GM12873 (cell line): ENCODE results near the gene PGA3.

Source experiments
- CTCF ChIP-seq: IDR thresholded peaks from 2 replicates; pipeline ENCODE4 v1.5.1; 2012; ENCODE audit warnings: low read depth, mild to moderate bottlenecking, moderate library complexity, low read length, control low read depth; ENCODE audit not compliant: insufficient read depth; ENCODE audit errors: missing control alignments

Gene PGA3

GRCh38 chr11:61174273-61174672 is 29.0 kb upstream of the PGA3 start:
- TF ChIP-seq CTCF, result no peak

DNA sequence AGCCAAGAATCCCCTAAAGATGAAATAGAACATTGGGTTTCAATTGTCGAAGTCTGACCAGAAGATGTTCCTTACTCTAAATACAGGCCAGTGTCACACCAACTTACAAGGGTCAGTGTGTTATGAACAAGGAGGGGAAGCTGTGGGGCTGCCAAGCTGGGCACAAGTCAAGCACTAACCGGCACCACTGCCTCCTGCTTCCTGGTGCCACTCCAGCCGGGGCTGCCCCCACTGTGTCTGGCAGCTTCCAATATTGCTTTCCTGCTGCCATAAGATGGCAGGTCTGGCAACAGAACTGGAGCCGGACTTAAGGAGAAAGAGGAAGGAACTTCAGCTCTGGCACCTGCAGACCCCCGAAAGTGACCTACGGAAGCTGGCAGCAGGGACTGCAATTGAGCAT is 28.4 kb upstream of the PGA3 start:
- TF ChIP-seq CTCF, result no peak

- TF ChIP-seq CTCF, result no peak
These were observed 26.9 kb upstream of the PGA3 start for GRCh38 chr11:61176446-61176845.

DNA sequence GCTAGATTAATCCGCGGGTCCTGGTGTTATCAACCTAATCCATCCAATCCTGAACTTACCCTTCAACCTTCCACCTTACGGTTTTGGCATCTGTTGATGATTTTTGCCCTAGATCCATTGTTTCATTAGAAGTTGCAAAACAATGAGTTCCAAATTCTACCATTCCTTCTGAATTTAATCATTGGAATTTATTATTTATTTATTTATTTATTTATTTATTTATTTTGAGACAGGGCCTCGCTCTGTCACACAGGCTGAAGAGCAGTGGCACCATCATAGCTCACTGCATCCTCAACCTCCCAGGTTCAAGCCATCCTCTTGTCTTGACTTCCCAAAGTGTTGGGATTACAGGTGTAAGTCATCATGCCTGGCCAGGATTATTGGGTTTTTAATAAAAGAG is 21.8 kb upstream of the PGA3 start:
- no peak for TF ChIP-seq CTCF

GRCh38 chr11:61183645-61184044 is 19.7 kb upstream of the PGA3 start:
- no peak for TF ChIP-seq CTCF

DNA sequence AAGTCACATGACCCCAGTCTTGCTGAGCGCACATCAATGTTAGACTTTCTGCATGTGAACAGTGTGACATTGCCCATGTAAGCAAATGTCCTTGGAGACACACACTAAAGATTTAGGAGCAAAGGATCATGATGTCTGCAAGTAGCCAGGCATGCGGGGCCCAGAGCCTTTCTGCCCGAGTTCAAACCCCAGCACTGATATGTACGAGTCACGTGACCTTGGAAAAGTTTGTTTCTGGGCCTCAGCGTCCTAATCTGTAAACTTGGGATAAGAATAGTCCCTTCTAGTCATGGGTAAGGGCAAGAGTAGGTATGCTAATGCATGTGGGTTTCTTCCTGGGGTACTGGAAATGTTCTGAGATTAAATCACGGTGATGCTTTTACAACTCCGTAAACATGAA is 16.8 kb upstream of the PGA3 start:
- no peak for TF ChIP-seq CTCF

GRCh38 chr11:61187505-61188130 is 15.7 kb upstream of the PGA3 start:
- peak; percentile 96 for TF ChIP-seq CTCF

- TF ChIP-seq CTCF, result no peak
These were observed 13.4 kb upstream of the PGA3 start for GRCh38 chr11:61189933-61190332.
